Measurements from ENCODE around the gene OVAAL. TPM values are rescaled to one million over a fixed set of nuclear protein-coding genes. Genes with fewer than 3 reads are reported as not detected.

Gene OVAAL
- total and polyA plus RNA-seq, 2 of the 8 experiments (the other 6 are each of a cell fraction or from before 2014, with no cell fraction given), result not detected

GRCh38 chr1:180603850-180604226 lies 45.1 kb downstream of the OVAAL start (continued):
- TF ChIP-seq CHD7 (IDR thresholded peaks at IDR 0.05; ENCODE audit: insufficient replicate concordance, low read length) (no peak), RAD21 (IDR thresholded peaks at IDR 0.05 in 1 of 2, conservative IDR thresholded peaks at IDR 0.05 in 1 of 2; ENCODE audit: low read depth in 2 of 2, low read length in 2 of 2) (no peak), CEBPB (IDR thresholded peaks at IDR 0.05; ENCODE audit: low read depth, low read length) (no peak), SP1 (IDR thresholded peaks at IDR 0.05; ENCODE audit: low read depth, low read length) (no peak), SRF (IDR thresholded peaks at IDR 0.05; ENCODE audit: low read depth, low read length) (no peak), RNF2 (IDR thresholded peaks at IDR 0.05; ENCODE audit: borderline replicate concordance, low read depth, low read length, missing control alignments, poor library complexity, severe bottlenecking) (no peak)
